Effector CD4-positive, alpha-beta T cell (primary cell): Measurements from ENCODE around the gene TGFBI.
"Not testable (repeated sequence)": the region's sequence is repeated elsewhere in the genome, so short reads cannot be mapped to it uniquely, and the experiment has no call there.

Source experiments
- DNase-seq: peaks from one replicate; pipeline ENCODE4 v3.0.0-alpha.2; 2020

Gene TGFBI

DNA sequence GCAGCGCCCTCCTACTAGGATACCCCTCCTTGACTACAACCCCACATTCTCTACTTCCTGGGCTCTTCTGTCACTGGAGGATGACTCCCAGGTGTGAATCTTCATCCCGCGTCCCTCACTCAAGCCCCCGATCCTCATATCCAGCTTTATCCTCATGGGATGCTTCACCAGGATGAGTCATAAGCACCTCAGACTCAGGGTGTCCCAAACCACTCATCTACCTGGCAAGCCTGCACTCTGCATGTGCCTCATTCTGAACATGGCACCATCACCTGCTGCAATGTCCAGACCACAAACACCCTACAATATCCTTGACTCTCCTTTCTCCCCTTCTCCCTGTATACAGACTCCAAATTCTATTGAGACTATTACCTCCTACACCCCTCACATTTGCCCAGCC, 1.5 kb upstream of the TGFBI start:
- no peak for DNase-seq

DNA sequence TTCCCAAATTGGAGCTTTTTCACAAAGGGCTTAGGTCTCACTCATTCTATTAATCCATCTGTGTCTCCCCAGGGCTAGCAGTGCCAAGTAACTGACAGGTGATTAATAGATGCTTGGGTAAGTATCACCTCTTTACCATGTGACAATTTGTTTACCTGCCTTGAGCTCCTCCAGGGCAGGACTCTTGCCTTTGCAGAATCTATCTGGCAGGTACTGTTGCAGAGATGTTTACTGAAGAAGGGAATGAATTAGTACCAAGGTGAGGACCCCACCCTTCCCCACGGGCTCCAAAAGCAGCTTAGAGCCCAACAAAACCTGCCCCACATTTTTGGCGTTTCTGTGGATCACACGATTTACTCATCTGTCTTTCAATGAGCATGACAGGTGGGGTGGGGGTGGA, 698 bp upstream of the TGFBI start:
- no peak for DNase-seq

- no peak for DNase-seq
Observed at GRCh38 chr5:136030252-136030651, 1.5 kb downstream of the TGFBI start.

- no peak for DNase-seq
Observed at GRCh38 chr5:136030956-136031611, 2.3 kb downstream of the TGFBI start.

- no peak for DNase-seq
Observed at GRCh38 chr5:136031711-136032110, 2.9 kb downstream of the TGFBI start.

- no peak for DNase-seq
Observed at GRCh38 chr5:136032564-136032963, 3.8 kb downstream of the TGFBI start.

GRCh38 chr5:136033234-136033633, 4.4 kb downstream of the TGFBI start:
- DNase-seq: no peak

GRCh38 chr5:136033848-136034247, 5.1 kb downstream of the TGFBI start:
- DNase-seq: no peak

- no peak for DNase-seq
Observed at GRCh38 chr5:136034492-136034891, 5.7 kb downstream of the TGFBI start.

DNA sequence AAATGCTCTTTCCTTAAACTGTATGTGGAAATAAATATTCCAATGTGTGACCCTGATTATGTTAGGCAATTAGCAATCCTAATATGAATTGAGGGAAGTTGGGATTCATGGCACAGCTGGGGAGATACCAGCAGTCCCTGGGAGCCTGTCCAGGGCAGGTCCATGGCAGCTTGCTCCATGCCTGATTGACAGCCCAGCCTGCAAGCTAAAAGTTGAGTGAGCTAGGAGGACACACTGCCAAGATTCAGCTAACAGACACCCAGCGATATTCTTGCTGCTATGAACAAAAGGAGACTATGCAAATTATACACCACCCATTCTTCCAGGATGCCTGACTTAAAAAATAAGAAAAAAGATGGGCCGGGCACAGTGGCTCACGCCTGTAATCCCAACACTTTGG, 6.2 kb downstream of the TGFBI start:
- no peak for DNase-seq

DNA sequence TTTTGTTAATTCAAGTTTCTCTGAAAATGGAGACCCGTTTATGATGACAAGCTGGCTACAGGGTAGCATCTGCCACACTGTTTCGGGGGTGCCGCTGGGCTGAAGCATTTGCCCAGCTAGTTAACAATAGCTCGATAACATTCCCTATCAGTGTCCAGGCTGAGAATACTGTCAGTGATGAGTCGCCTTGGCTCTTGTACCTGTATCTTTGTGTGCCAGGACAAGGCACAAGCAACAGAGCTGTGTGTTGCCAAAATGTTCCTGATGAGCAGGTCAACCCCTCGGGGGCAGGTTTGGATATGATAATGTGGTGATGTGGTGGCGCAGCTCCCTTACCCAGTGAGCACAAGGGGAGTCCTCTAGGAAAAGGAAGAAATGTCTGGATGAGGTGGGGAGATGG, 7.0 kb downstream of the TGFBI start:
- no peak for DNase-seq

- DNase-seq: no peak
Observed at GRCh38 chr5:136036293-136036911, 7.6 kb downstream of the TGFBI start.

DNA sequence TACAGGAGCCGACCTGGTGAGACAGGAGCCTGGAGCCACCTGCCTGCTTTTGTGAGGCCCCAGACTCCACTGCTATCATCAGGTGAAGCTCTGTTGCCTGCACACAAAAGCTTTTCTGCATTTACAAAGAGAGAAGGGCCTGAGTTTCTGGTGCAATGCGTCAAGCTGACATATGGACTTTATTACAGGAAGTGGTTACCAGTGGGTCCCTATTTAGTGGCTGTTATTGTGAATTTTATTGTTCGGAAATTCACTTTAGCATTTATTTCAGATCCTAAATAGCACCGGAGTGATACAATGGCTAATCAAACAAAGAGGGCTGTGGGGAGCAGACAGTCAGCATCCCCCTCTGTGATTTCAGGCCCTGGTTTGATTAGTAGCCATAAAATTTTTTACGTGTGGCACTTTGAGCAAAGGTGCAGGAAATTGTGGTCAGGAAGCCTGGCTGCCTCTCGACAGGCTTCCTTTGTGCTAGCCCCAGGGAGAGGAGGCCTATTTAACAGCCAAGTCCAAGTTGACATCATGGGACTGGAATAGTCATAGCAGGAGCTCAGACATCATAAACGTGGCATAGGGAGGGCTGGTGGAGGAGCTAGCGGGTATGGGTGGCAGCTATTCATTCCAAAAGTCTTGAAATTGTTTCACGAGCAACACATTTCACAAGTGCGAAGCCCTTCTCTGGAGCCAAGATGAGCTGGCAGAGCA, 8.4 kb downstream of the TGFBI start:
- DNase-seq: no peak

GRCh38 chr5:136038635-136039034, 9.8 kb downstream of the TGFBI start:
- DNase-seq: no peak

DNA sequence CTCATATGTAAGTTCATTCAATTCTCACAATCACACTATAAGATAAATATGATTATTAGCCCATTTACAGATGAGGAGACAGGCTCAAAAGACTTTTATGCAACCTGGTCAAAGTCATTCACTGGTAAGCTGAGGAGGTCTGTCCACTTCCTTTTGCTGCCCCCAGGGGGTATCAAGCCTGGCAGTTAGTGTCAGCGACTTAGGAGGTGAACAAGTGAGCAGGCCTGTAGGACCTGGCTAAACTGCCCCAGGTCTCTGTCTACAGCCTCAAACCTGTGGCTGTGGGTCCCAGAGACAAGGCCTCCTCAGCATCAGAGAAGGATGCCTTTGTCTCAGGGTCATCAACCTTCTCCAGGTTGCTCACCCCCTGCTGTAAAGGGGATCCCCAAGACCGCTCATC, 10.4 kb downstream of the TGFBI start:
- no peak for DNase-seq

DNA sequence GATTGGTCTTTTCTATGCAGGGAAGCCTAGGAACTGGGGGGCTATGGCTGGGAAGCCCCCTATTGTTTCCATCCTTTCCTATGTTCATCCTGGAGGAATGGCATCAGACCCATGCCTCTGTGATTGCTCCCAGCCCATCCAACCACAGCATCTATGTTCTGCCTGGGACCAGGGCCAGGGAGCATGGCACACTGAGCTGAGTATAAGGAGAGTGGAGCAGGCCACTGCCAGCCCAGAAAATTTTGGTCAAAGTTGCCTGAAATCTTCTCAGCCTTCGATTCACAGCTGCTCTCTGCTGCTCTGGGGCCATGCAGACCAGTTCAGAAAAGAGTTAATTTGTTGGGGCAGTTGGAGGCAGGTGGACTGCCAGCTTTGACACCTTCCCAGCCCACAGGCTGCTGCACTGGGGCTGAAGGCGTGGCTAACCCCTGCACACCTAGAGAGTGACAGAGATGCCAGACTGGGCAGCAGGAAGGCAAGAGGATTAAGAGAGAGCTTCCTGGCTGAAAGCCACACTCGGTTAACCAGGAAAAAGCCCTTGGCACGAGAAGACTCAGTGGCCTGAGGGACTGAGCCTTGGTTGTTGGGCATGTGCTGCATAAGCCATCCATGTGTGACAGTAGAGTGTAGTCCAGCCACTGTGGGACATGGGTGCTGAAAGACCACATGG, 12.1 kb downstream of the TGFBI start:
- no peak for DNase-seq

DNA sequence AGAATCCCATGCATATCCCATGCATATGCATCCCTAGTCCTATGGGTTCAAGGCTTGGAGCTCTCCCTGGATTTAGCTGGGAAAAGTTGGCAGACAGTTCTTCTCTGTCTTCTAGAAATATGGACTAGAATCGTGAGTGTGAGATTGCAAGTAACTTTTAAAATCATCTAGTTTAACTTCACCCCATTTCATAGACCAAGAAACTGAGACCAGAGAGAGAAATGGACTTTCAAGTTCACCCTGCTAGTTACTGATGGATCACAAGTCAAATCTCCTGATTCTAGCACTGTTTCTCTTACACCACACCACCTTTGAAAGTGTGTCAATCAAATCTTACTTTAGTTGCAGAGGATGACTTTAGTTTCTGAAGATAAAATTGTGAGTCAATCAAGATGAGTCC, 13.4 kb downstream of the TGFBI start:
- no peak for DNase-seq

DNA sequence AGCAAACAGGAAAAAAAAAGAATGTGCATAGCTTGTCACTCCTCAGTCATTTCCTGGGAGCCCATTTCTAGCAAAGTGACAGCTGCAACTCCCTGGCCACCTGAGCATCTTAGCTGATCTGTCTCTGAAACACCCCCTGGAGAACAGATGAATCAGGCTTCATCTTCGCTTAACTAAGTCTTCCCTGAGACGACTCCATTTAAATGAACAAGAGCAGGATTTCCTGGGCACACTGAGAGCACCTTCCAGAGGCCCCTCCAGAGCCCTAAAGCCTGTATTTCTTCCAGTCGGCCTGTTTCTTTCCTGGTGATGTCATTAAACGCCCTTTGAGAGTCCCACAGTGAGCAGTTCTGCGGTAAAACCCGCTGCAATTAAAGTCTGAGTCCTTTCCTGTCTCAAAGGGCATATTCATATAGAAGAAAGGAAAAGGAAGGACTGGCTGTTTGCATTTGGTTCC, 13.9 kb downstream of the TGFBI start:
- no peak for DNase-seq

- DNase-seq: no peak
Observed at GRCh38 chr5:136043551-136043950, 14.8 kb downstream of the TGFBI start.

GRCh38 chr5:136043968-136044610, 15.3 kb downstream of the TGFBI start:
- no peak for DNase-seq

DNA sequence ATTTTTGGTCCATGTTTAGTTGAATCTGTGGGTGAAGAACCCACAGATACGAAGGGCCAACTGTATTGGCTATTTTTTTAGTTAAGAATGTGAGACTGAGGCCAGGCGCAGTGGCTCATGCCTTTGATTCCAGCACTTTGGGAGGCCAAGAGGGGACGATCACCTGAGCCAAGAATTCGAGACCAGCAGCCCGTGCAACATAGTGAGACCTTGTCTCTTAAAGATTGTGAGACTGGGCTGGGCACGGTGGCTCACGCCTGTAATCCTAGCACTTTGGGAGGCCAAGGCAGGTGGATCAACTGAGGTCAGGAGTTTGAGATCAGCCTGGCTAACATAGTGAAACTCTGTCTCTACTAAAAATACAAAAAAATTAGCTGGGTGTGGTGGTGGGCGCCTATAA, 16.2 kb downstream of the TGFBI start:
- not testable (repeated sequence) for DNase-seq

GRCh38 chr5:136046246-136046645, 17.5 kb downstream of the TGFBI start:
- DNase-seq: no peak

- no peak for DNase-seq
Observed at GRCh38 chr5:136047858-136048257, 19.1 kb downstream of the TGFBI start.
